Uterus (tissue), 2 donors: ENCODE results near the gene SLC2A10.

Experiments
- CTCF ChIP-seq, 4 experiments: fragments of 200-600 bp in 2 of 4; fragments of 450-650 bp in 2 of 4; sonication (generic) in 2 of 4; IDR thresholded peaks; one replicate each; pipeline ENCODE4 v1.5.1; 2016 to 2019; ENCODE audit warnings: antibody characterized with exemption in 4 of 4, mild to moderate bottlenecking in 2 of 4, moderate library complexity in 1 of 4
- POLR2A ChIP-seq, 2 donors: fragments of 450-650 bp; IDR thresholded peaks; one replicate each; pipeline ENCODE4 v1.6.1; 2016; ENCODE audit warnings: antibody characterized with exemption in 2 of 2, mild to moderate bottlenecking in 1 of 2, moderate library complexity in 1 of 2

GRCh38 chr20:46713957-46714834, 4.7 kb downstream of the SLC2A10 start:
- TF ChIP-seq CTCF (IDR thresholded peaks at IDR 0.05) (no peak), POLR2A (IDR thresholded peaks at IDR 0.05) (no peak)
